IMR-90 (cell line): ENCODE measurements around the gene NDUFV2. TPM values are rescaled to one million over a fixed set of nuclear protein-coding genes. Genes with fewer than 3 reads are reported as not detected.

ENCODE experiments used
- ATAC-seq: fragments of 200-7000 bp; cut with Tn5 transposase; 2 replicates; pipeline ENCODE4 v1.9.1; 2020; ENCODE audit warnings: low read depth, mild to moderate bottlenecking, moderate library complexity
- BruUV-seq: library from RNA; stranded (reverse); fragments of 400-500 nt; replicated peaks from 2 replicates; lab custom pipeline; 2021; lab: Mats Ljungman, UMichigan
- CTCF ChIA-PET: fragments of 300-600 bp; formaldehyde crosslinking; extraction: SDS; loops from one replicate; lab custom pipeline; 2021; ENCODE audit warnings: antibody characterized with exemption; lab: Yijun Ruan, JAX
- POLR2A ChIA-PET: fragments of 300-600 bp; sonication (Branson Sonifier 250); formaldehyde crosslinking; loops from one replicate; lab custom pipeline; 2022; ENCODE audit warnings: antibody characterized with exemption; ENCODE audit not compliant: unreplicated experiment; lab: Charles Lee
- DNase-seq: peaks from one replicate; pipeline ENCODE4 v3.0.0; 2013
- H2AFZ ChIP-seq: replicated peaks from 2 replicates; pipeline ENCODE3; 2013; ENCODE audit warnings: low read length, mild to moderate bottlenecking; ENCODE audit not compliant: poor library complexity
- H2AK5ac ChIP-seq: 2 replicates; pipeline ENCODE4 v1.6.1; 2013; ENCODE audit warnings: low read depth, low read length, inconsistent platforms
- H2AK9ac ChIP-seq: replicated peaks from 2 replicates; pipeline ENCODE3; 2013; ENCODE audit warnings: mild to moderate bottlenecking, low read depth, low read length, moderate library complexity; ENCODE audit not compliant: poor library complexity
- H2BK120ac ChIP-seq: 2 replicates; pipeline ENCODE4 v1.6.1; 2013; ENCODE audit warnings: low read depth, low read length, inconsistent platforms
- H2BK15ac ChIP-seq: 3 replicates; pipeline ENCODE4 v1.6.1; 2013; ENCODE audit warnings: low read depth, low read length, inconsistent platforms
- H2BK20ac ChIP-seq: 2 replicates; pipeline ENCODE4 v1.6.1; 2013; ENCODE audit warnings: low read depth, mild to moderate bottlenecking, inconsistent platforms, low read length, moderate library complexity
- H2BK5ac ChIP-seq: 2 replicates; pipeline ENCODE4 v1.6.1; 2013; ENCODE audit warnings: mild to moderate bottlenecking, low read depth, low read length, inconsistent platforms; ENCODE audit not compliant: poor library complexity, severe bottlenecking
- H3K14ac ChIP-seq: replicated peaks from 2 replicates; pipeline ENCODE4 v1.6.1; 2013; ENCODE audit warnings: low read depth, low read length, inconsistent platforms
- H3K18ac ChIP-seq: 2 replicates; pipeline ENCODE4 v1.6.1; 2013; ENCODE audit warnings: low read depth, low read length, control low read depth
- H3K23ac ChIP-seq: 2 replicates; pipeline ENCODE4 v1.6.1; 2013; ENCODE audit warnings: low read depth, low read length, inconsistent platforms
- H3K27ac ChIP-seq: 2 replicates; pipeline ENCODE4 v1.5.1; 2013; ENCODE audit warnings: mild to moderate bottlenecking, control low read depth, low read length; ENCODE audit not compliant: insufficient read depth
- H3K27me3 ChIP-seq: 2 replicates; pipeline ENCODE4 v1.6.1; 2013; ENCODE audit warnings: low read length; ENCODE audit not compliant: control insufficient read depth, insufficient read depth
- H3K36me3 ChIP-seq: 2 replicates; pipeline ENCODE4 v1.6.1; 2013; ENCODE audit warnings: low read length, mixed read lengths; ENCODE audit not compliant: control insufficient read depth, insufficient read depth
- H3K4ac ChIP-seq: 2 replicates; pipeline ENCODE4 v1.6.1; 2013; ENCODE audit warnings: low read depth, low read length, inconsistent platforms
- H3K4me1 ChIP-seq: 2 replicates; pipeline ENCODE4 v1.6.1; 2013; ENCODE audit warnings: low read length, mixed read lengths; ENCODE audit not compliant: control insufficient read depth, insufficient read depth
- H3K4me2 ChIP-seq: 2 replicates; pipeline ENCODE4 v1.6.1; 2013; ENCODE audit warnings: low read depth, mild to moderate bottlenecking, control low read depth, low read length, moderate library complexity
- H3K4me3 ChIP-seq: 2 replicates; pipeline ENCODE4 v1.5.1; 2013; ENCODE audit warnings: low read depth, mild to moderate bottlenecking, control low read depth, low read length, moderate library complexity; ENCODE audit not compliant: insufficient read depth
- H3K56ac ChIP-seq: 2 replicates; pipeline ENCODE4 v1.6.1; 2013; ENCODE audit warnings: low read length, inconsistent platforms; ENCODE audit not compliant: insufficient read depth; ENCODE audit errors: extremely low read depth
- H3K79me1 ChIP-seq, 2 experiments: 2 replicates each; pipeline ENCODE4 v1.6.1; 2013; ENCODE audit warnings: low read length in 2 of 2, inconsistent platforms in 1 of 2, low read depth in 1 of 2
- H3K9ac ChIP-seq: 2 replicates; pipeline ENCODE4 v1.6.1; 2013; ENCODE audit warnings: low read depth, low read length, control low read depth
- H3K9me1 ChIP-seq: 2 replicates; pipeline ENCODE4 v1.6.1; 2013; ENCODE audit warnings: low read length, inconsistent platforms; ENCODE audit not compliant: insufficient read depth
- H3K9me3 ChIP-seq: 2 replicates; pipeline ENCODE4 v1.6.1; 2013; ENCODE audit warnings: low read length; ENCODE audit not compliant: control insufficient read depth, insufficient read depth
- H4K20me1 ChIP-seq: 2 replicates; pipeline ENCODE4 v1.6.1; 2013; ENCODE audit warnings: low read length, inconsistent platforms; ENCODE audit not compliant: insufficient read depth
- H4K5ac ChIP-seq: 2 replicates; pipeline ENCODE4 v1.6.1; 2013; ENCODE audit warnings: mild to moderate bottlenecking, low read depth, low read length, control low read depth
- H4K8ac ChIP-seq, 2 experiments: 2 replicates each; pipeline ENCODE4 v1.6.1; 2013; ENCODE audit warnings: low read depth in 2 of 2, low read length in 2 of 2, control low read depth in 1 of 2, inconsistent platforms in 1 of 2
- H4K91ac ChIP-seq: 2 replicates; pipeline ENCODE4 v1.6.1; 2013; ENCODE audit warnings: low read depth, low read length, inconsistent platforms; ENCODE audit not compliant: insufficient read depth
- MAFK ChIP-seq: IDR thresholded peaks from 2 replicates; pipeline ENCODE4 v1.6.1; 2012; ENCODE audit warnings: low read depth, low read length, improper control_type of control experiment
- POLR2A ChIP-seq: IDR thresholded peaks from 2 replicates; pipeline ENCODE4 v1.6.1; 2012; ENCODE audit warnings: mild to moderate bottlenecking, low read depth, low read length
- RFX5 ChIP-seq: IDR thresholded peaks from 2 replicates; pipeline ENCODE4 v1.8.0; 2012; ENCODE audit warnings: low read depth, mild to moderate bottlenecking, low read length, moderate library complexity
- SMC3 ChIP-seq: fragments of 150-350 bp; IDR thresholded peaks from 2 replicates; pipeline ENCODE4 v1.6.1; 2016; ENCODE audit warnings: low read depth, mild to moderate bottlenecking, antibody characterized with exemption, low read length, moderate library complexity
- USF2 ChIP-seq: fragments of 150-350 bp; IDR thresholded peaks from 2 replicates; pipeline ENCODE4 v1.6.1; 2017; ENCODE audit warnings: mild to moderate bottlenecking, antibody characterized with exemption, low read length, low read depth
- WGBS, 2 experiments: methylation state at CpG; one replicate each; pipeline versions ENCODE4 v1.1.5 to v1.1.7; 2013; ENCODE audit warnings: missing lambda C conversion rate in 2 of 2; ENCODE audit not compliant: insufficient read length in 1 of 2; ENCODE audit errors: extremely low coverage in 2 of 2; 5-methylcytosine and 5-hydroxymethylcytosine counted together
- dilution Hi-C: fragments of 300-500 bp; cut with HindIII; formaldehyde crosslinking; loops from one replicate; pipeline ENCODE4 v1.14.3; 2018; ENCODE audit warnings: low sequenced_read_pairs; ENCODE audit not compliant: unreplicated experiment
- in situ Hi-C: fragments of 300-500 bp; cut with MboI; formaldehyde crosslinking; loops from 3 replicates; pipeline ENCODE4 v1.14.3; 2019; ENCODE audit warnings: low sequenced_read_pairs, inconsistent platforms, mixed read lengths
- intact Hi-C: fragments of 100-400 bp; cut with micrococcal nuclease; formaldehyde crosslinking; loops from 2 replicates; pipeline ENCODE4 v1.10.0; 2022
- polyA plus RNA-seq, 3 experiments: library from polyadenylated mRNA; depleted of rRNA; stranded (reverse); fragments of >200 nt; gene quantifications; 2 replicates each; pipeline ENCODE4 v1.2.3, GENCODE V29; 2012; ENCODE audit warnings: low replicate concordance in 1 of 3
- total RNA-seq: library from RNA; depleted of rRNA; stranded (reverse); fragments of >200 nt; gene quantifications from 2 replicates; pipeline ENCODE4 v1.2.3, GENCODE V29; 2012

The NDUFV2 gene
- total and polyA plus RNA-seq, 2 of the 4 experiments (the other 2 are of a cell fraction): 106 to 126 TPM

GRCh38 chr18:9082711-9083510, 19.6 kb upstream of the NDUFV2 start:
- dilution Hi-C loops (no loop called here), in situ Hi-C loops (no loop called here), intact Hi-C loops (no loop called here)
- H3K4me3 ChIP-seq: no peak overlapping the region
- no peak overlapping the region for H2BK15ac ChIP-seq
- WGBS, 2 experiments: 91% methylated on average over 3 of the region's 5 CpGs; no CpG with 5 or more reads in 1 of the 2 experiments
- H3K14ac ChIP-seq: 0 out of 2 replicates have a peak overlapping the region, but pooled peaks have one; percentile 22
- no peak overlapping the region for H4K91ac ChIP-seq
- H3K4me2 ChIP-seq: no peak overlapping the region
- no peak overlapping the region for H3K9ac ChIP-seq
- H3K4me1 ChIP-seq: peaks cover 2% of the 10 kb centered on the region; the same call in 1 of the 2 replicates
- no peak overlapping the region for H2AFZ ChIP-seq
- no peak overlapping the region for H3K23ac ChIP-seq
- no peak overlapping the region for H2AK5ac ChIP-seq
- no peak overlapping the region for H2BK120ac ChIP-seq
- ChIA-PET CTCF (interaction anchor here (1.3 to 2.0 kb wide), 2 partner anchors 9 to 56 kb away, joined by 4 to 5 read pairs; no protein-coding TSS in a partner anchor), POLR2A (no interaction called here)
- no peak overlapping the region for H2AK9ac ChIP-seq
- ATAC-seq (no peak), DNase-seq (no peak)
- H3K56ac ChIP-seq: no peak overlapping the region
- no peak overlapping the region for H2BK5ac ChIP-seq
- no peak overlapping the region for H4K8ac ChIP-seq
- H2BK20ac ChIP-seq: no peak overlapping the region
- no peak overlapping the region for H4K5ac ChIP-seq
- no peaks in the 10 kb centered on the region for H3K79me1 ChIP-seq
- H4K20me1 ChIP-seq: no peaks in the 10 kb centered on the region
- TF ChIP-seq USF2 (no peak), MAFK (peak; percentile 39), RFX5 (no peak), SMC3 (no peak), POLR2A (no peak)
- no peaks in the 10 kb centered on the region for H3K9me3 ChIP-seq
- H3K27me3 ChIP-seq: no peaks in the 10 kb centered on the region
- no peak overlapping the region for H3K27ac ChIP-seq
- no peaks in the 10 kb centered on the region for H3K36me3 ChIP-seq
- H3K4ac ChIP-seq: no peak overlapping the region
- H3K18ac ChIP-seq: no peak overlapping the region
- no TSS peak for BruUV-seq
- H3K9me1 ChIP-seq: no peaks in the 10 kb centered on the region
